NCI-H2227 (cell line): Measurements from ENCODE around the gene SASH1.
"Not testable (repeated sequence)": the region's sequence is repeated elsewhere in the genome, so short reads cannot be mapped to it uniquely, and the experiment has no call there.

Source experiments
- DNase-seq: peaks from one replicate; lab custom pipeline; 2025; ENCODE audit not compliant: unreplicated experiment; lab: John Stamatoyannopoulos, UW

The SASH1 gene

GRCh38 chr6:148365041-148365440 is 22.4 kb downstream of the SASH1 start:
- DNase-seq = no peak

GRCh38 chr6:148367411-148368024 is 24.9 kb downstream of the SASH1 start:
- no peak for DNase-seq

- no peak for DNase-seq
These were observed 27.5 kb downstream of the SASH1 start for GRCh38 chr6:148370176-148370575.

- no peak for DNase-seq
These were observed 31.6 kb downstream of the SASH1 start for GRCh38 chr6:148374040-148374774.

GRCh38 chr6:148375401-148375800 is 32.8 kb downstream of the SASH1 start:
- no peak for DNase-seq

- DNase-seq = no peak
These were observed 36.8 kb downstream of the SASH1 start for GRCh38 chr6:148379481-148379880.

GRCh38 chr6:148379966-148380713 is 37.5 kb downstream of the SASH1 start:
- no peak for DNase-seq

- DNase-seq = not testable (repeated sequence)
These were observed 39.4 kb downstream of the SASH1 start for GRCh38 chr6:148382051-148382450.

- DNase-seq = no peak
These were observed 40.2 kb downstream of the SASH1 start for GRCh38 chr6:148382861-148383260.

GRCh38 chr6:148383658-148384368 is 41.2 kb downstream of the SASH1 start:
- no peak for DNase-seq

GRCh38 chr6:148385379-148385778 is 42.7 kb downstream of the SASH1 start:
- no peak for DNase-seq

- DNase-seq = no peak
These were observed 45.9 kb downstream of the SASH1 start for GRCh38 chr6:148388521-148388920.

- no peak for DNase-seq
These were observed 46.4 kb downstream of the SASH1 start for GRCh38 chr6:148389086-148389485.

GRCh38 chr6:148389917-148390316 is 47.3 kb downstream of the SASH1 start:
- DNase-seq = no peak

- DNase-seq = not testable (repeated sequence)
These were observed 49.5 kb downstream of the SASH1 start for GRCh38 chr6:148392127-148392526.

GRCh38 chr6:148392671-148393070 is 50.0 kb downstream of the SASH1 start:
- no peak for DNase-seq

GRCh38 chr6:148395583-148396101 is 53.0 kb downstream of the SASH1 start:
- no peak for DNase-seq

GRCh38 chr6:148396411-148396810 is 53.8 kb downstream of the SASH1 start:
- DNase-seq = no peak

GRCh38 chr6:148396926-148397325 is 54.3 kb downstream of the SASH1 start:
- DNase-seq = no peak

GRCh38 chr6:148398244-148398643 is 55.6 kb downstream of the SASH1 start:
- no peak for DNase-seq

- no peak for DNase-seq
These were observed 56.0 kb downstream of the SASH1 start for GRCh38 chr6:148398678-148399077.
